HG03135 (cell line): ENCODE measurements around the gene CEACAM21.

Source experiments
- ATAC-seq: cut with Tn5 transposase; IDR thresholded peaks from one replicate; pipeline ENCODE4 v1.9.1; 2021; ENCODE audit warnings: mild to moderate bottlenecking, moderate library complexity; ENCODE audit not compliant: unreplicated experiment

CEACAM21 gene

DNA sequence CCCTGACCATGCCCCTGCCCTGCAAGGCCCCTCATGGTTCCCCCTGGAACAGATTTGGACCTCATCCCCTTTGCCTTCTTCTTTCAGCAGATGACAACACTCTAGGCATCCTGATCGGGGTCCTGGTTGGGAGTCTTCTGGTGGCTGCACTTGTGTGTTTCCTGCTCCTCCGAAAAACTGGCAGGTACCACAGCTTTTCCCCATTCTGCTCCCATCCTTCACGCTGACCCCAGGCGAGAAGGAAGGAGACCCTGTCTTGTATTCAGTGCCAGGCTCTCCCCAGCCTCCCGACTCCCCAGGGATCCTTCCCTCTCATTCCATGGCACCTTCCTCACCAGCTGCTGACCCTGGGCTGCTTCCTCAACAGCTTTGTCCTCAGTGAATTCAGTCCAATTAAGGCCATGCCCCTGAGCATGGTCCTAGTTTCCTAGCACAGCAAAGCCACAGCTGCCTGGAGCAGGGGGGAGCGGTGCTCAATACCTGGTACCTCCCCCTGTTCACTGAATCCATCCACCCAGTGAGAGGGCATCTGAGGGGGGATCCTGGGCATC lies 8.4 kb downstream of the CEACAM21 start:
- ATAC-seq, result no peak

DNA sequence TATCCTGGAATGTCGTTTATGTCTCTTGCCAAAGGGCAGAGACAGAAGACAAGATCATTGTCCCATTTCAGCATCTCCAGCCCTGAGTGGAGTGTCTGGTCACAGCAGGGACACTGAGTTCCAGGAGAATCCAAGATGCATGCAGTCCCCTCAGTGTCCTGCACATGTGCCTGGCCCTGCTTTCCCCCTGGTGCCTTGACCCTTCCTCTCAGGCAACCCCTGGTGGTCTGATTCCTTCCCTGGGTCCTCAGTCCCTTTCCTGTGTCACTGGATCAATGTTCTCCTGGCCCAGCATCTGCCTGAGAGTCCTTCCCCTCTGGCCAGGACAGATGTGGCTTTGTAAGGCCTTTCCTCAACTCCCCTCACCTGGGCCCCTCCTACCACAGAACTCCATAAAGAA lies 9.0 kb downstream of the CEACAM21 start:
- no peak for ATAC-seq

DNA sequence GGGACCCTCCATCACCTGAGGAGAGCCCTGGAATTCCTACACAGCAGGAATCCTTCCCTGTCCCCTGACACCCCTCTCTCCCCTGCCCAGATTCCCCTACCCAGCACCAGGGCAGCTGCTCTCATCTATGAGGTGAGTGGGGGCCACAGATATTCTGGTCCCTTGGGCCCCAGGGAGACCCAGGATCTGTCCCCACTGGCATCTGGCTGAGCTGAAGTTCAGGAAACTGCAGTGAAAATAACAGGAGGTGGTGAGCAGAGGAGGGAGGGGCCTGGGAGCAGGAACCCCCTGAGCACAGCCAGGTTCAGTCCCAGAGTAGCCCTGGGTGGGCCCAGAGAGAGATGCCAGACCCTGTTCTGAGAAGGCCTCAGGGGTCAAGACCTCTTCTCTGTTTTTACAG lies 10.1 kb downstream of the CEACAM21 start:
- ATAC-seq, result no peak

DNA sequence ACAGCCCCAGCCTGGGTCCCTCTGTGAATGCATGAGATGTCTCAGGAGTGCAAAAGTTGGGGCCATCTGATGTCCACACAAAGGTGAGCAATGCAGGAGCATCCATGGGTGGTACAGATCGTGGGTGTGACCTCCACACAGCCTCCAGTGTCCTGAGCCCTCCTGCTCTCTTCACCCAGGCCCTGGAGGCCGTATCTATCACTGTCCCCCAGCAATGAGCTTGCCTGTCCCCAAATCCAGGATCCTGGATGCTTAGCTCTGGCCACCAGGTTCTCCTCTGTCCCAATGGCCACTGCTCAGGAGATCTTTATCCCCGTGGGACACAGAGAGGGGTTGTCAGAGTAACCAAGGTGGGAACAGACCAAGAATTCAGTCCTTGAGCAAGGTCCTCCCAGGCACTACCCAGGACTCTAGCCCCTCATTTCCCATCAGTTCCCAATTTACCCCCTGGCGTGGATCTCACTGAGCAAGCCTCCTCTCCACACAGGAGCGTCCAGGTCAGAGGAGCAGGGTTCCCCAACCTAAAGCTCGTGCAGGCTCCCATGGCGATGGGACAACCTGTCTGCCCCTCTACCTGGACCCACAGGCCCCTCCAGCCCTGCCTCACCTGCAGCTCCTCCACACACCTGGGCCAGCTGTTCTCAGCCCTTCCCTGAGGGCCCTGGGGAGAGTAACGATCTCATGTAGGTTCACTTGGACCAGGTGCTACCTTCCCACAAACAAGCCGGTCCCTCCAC lies 11.3 kb downstream of the CEACAM21 start:
- no peak for ATAC-seq

DNA sequence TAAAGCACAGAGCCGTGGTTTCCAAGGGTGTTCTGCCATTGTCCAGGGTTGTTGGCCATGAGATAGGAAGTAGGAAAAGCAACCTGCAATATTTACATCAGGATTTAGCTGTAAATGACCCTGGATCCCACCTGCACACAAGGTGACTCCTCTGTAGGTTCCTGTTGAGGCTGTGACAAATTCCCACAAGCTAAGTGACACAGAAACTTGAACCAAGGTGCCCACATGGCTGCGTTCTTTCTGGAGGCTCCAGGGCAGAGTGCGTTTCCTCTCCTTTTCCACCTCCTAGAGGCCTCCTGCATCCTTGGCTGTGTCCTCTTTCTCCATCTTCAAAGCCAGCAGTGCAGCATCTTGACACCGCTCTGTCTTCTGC lies 11.9 kb downstream of the CEACAM21 start:
- no peak for ATAC-seq

DNA sequence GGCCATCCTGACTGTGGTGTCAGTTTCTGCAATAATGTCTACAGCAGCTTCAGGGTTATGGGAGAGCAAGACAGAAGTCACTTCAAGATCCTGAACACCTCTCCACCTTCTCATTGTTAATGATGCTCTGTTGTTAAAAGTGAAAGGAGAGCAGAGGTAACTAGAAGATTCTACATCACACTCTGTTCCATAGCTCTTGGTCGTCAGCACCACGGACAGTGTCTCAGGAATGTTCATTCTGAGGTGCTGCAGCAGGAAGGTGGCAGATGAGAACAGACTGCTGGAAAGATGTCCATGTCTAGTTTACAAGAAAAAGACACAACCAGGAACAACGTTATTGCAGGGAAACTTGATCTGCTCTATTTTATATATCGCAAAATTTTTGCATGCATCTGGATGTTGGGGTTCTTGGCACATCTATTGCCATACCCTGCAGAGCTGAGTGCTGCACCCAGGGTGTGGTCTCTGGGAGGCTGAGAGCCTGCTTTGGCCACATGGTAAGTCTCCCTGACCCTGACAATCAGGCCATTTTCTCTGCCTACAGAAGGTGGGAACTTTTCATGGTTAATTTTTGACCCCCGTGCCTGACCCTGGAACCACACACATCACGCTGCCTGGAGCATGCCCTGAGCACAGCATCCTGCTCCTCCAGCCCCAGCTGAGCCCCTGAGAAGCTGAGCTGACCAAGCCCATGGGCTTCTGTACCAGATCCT lies 12.7 kb downstream of the CEACAM21 start:
- ATAC-seq, result no peak

DNA sequence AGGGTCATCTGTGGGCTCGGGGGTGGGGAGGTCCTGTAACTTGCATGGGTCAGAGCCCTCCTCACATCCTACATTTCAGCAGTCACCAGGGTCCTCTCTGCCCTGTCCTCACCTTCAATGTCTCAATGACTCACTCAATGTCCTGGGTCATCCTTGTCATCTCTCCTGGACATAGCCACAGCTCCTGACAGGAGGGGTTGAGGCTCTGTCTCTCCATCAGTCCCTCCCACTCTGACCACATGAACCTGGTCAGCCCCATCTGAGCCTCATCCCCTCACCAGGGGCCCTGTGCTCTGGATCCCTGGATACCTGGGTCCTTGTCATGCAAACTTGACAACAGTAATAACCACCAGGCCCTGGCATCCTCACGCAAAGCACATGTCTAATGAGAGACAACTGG lies 13.4 kb downstream of the CEACAM21 start:
- no peak for ATAC-seq

DNA sequence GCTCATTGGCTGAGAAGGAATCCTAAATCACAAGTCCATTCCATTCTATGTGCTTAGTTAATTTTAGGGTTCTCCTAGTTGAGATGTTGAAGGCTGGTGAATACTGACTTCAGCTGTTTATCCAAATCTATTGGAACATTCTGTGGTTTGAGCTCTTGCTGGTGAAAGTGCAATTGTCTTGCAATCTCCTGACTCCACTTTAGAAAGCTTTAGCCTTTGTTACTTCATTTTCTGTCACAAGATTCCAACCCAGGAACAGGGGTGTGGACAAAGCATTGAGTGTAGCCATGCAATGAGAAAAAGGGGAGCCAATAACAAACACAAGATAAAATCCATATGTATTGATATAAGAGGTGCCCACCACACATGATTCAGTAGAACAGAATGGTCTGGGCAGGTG lies 15.0 kb downstream of the CEACAM21 start:
- no peak for ATAC-seq

DNA sequence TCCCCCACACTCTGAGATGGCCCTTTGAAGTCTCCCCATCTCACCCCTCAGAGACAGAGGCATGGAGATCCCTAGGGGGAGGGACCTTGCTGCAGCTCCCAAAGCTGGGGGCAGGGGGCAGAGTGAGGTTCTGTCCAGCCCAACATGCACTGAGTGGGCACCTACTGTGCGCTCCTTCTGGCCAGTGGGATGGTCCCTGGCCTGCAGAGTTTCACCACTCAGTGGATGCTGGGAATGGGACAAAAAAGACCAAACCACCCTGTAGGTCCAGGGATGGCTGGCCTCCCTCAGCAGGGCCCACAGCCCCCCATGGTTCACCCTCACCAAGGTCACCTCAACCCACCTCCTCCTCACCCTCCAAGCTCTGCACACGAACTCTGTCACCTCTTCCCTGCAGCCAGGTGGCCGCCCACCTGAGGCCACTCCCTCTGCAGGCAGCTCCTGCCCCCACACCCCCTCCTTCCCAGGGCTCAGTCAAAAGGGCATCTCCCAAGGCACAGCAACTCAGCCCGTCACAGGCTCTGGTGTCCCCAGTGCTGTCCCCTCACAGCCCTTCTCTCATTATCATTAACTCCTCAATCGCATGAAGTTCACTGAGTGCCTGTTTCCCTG lies 16.1 kb downstream of the CEACAM21 start:
- no peak for ATAC-seq

DNA sequence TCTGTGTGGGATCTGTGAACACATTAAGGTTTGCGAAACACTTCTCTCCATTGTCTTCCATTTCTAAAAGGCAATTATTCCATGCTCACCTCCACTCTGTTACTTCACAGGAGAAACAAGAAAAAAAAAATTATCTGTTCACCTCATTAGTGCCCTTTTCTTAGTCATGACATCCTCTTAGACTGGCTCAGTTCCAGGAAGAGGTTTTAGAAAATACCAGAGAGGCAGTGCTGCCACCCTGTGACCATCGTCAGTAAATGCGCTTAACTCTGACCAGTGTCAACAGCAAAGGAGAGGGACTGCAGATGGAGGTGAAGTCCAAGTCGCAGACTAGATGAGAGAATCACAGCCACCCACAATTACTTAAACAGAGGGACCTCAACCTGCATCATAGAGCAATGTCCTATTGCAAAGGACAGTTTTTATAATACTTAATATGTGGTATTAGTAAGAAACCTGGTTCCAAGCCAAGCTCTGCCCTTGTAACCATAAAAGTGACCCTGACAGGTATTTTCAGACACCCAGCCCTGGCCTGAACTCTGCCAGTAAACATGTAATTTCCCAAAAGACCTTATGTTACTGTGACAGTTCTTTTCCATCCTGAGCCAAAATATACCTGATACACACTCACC lies 19.4 kb downstream of the CEACAM21 start:
- ATAC-seq, result no peak

DNA sequence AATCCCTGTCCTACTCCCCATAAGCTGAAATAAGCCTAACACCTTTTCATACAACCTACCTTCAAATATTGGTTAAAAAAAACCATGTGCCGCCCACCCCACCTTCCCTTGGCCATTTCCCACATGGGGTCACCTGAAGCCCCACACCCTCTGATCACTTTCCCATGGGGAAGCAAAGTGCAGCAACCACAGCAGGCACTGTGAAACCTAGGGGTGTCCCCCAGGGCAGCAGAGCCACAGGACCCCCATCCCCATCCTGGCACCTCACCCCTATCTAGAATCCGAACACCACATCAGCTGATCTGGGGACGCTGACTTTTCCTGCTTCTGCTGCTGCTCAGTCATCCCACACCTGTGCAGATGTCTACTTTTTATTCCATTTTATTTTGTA lies 19.9 kb downstream of the CEACAM21 start:
- ATAC-seq, result no peak

DNA sequence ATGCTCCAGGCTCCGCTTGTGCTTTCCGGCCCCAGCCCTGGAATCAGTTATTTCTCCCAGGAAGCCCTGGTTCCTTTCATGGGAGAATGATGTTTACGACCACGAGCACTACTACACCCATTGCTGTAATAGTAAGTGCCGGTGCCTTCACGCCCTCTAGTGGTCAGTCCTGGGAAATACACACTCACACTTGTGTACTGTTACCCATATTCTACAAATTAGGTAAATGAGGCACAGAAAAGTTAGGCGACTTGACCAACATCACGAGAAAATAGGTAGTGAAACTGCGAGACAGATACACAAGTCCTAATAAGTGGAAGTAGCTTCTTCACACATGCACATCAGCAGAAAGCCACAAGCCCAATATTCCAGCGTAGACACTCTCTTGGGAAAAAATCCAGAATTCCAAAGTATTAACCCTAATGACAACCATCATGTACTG lies 21.7 kb downstream of the CEACAM21 start:
- ATAC-seq, result no peak

DNA sequence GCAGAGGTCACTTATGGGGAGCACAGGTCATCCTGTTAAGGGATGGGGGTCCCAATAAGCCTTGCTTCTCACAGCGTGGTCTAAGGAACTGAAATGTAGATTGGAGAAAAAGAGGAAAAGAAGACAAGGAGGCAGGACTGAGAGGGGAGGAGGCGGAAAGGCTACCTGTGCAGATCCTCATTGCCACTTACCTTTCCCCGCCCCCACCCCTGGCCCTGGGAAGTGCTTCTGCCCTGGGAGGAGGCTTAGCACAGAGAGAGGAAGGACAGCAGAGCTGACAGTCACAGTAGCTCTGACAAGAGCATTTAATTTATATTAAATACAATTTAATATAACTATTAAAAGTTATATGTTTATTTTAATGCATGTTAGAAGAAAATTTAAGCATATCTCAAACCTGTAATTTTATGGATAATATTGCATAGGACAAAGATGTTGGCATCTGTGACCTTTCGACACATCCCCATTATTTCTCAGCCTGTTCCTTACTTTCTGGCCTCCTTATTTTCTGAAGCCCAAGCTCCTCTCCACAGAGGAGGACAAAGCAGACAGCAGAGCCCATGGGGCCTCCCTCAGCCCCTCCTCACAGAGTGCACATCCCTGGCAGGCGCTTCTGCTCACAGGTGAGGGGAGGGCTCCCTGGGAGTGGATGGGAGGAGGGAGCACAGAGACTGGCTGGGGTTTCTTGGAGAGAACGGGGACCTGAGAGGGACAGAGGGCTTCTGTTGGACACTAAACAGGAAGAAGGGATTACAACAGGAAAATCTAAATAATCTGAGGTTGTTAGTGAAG lies 23.4 kb downstream of the CEACAM21 start:
- no peak for ATAC-seq

DNA sequence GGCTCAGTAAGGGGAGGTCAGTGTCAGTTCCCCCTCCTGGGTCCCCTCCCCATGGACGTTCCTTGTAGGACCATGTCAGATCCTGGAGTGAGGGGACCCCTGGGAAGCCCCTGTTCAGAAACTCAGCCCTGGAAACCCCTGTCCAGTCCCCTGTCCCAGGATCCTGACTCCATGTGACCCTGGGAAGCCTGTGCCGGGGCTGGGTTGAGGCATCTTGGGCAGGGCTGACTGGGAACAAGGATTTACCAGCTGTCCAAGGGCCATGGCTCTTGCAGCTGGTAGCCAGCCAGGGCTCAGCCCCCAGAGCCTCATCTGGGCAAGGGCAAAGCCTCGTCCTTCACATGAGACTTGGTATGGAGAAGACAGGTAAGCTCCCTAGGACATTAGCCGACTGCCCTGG lies 25.8 kb downstream of the CEACAM21 start:
- ATAC-seq, result no peak

DNA sequence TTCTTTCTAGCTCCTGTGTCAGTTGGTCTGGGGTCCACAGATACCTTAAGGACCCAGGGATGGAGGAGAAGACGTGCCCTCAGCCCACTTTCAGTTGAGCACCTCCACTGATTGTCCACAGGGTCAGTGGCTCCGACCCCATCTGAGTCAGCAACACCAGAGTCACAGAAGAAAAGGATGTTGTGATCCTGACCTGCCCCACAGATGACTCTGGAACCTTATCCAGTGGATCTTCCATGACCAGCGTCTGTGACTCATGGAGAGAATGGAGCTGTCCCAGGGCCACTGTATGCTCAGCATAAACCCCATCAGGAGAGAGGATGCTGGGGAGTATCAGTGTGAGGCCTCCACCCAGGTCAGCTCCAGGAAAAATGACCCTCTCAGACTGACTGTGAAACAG lies 28.9 kb downstream of the CEACAM21 start:
- no peak for ATAC-seq

DNA sequence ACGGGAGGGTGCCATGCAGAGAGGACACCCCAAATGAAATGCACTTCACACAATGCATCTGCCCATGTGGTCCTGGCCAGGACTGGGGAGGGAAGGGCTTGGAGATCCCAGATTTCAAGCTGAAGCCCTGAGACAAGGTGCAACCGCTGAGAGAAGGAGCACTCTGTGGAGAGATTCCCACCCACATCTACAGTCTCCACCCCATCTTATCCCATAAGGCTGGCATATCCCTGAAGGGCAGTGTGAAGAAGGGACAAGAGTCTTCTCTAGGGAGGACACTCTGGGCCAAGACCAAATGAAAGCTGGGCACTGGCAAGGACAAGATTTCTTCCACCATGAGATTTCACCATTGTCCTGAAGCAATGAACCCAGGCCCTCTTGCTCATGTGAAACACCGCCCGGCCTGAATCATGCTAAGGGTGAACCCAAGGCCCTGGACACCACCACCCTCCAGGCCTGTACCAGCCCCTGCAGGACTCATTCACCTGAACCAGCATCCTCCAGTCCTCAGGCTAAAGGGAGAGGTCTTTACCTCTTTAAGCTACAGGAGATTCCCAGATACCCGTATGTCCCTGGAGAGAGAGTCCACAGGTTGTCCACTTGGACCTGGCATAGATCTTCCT lies 30.4 kb downstream of the CEACAM21 start:
- no peak for ATAC-seq

DNA sequence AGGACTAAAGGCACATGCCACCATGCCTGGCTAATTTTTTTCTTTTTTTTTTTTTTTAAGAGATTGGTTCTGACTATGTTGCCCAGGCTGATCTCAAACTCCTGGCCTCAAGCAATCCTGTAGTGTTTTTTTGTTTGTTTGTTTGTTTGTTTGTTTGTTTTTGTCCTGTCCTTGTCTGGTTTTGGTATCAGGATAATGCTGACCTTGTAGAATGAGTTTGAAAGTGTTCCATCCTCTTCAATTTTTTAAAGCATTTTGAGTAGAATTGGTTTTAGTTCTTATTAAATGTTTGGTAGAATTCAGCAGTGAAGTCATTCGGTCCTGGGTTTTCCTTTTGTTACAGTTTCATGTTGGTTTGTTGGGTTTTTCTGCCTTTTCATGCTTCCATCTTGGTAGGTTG lies 31.7 kb downstream of the CEACAM21 start:
- ATAC-seq, result no peak

DNA sequence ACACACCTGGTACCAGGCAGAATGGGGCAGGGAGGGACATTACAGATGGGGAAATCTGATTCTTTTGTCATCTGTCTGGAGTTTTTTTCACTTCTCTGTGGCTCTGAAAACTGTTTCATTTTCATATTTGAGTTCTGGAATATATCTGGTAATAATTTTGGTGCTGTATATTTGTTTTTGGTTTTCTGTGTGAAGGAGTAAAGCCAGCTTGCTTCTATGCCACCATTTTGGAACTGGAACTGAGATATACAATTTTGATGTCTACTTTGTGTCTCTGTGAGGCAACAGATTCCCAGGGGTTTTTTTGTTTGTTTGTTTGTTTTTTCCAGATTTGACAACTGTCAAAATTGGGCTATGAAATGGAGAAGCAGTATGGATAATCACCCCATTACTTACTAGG lies 34.8 kb downstream of the CEACAM21 start:
- ATAC-seq, result no peak

DNA sequence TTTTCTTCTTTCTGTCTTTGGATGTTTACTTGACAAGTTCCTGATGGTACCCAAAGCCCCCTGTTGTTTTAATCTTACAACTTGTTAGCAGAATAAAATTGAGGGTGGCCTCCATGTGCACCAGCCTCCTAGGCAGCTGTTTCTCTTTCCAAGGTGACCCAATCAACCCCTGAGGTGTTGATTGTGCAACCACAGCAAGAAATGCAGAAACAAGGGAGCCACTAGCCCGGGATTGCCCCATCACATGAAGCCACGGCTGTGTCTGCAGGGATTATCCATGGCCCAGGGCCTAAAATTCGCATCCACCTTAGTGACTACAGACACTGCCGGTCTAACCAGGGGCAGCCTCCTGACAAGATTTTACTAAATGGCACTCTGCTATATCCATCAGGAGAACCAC lies 36.5 kb downstream of the CEACAM21 start:
- ATAC-seq, result no peak

DNA sequence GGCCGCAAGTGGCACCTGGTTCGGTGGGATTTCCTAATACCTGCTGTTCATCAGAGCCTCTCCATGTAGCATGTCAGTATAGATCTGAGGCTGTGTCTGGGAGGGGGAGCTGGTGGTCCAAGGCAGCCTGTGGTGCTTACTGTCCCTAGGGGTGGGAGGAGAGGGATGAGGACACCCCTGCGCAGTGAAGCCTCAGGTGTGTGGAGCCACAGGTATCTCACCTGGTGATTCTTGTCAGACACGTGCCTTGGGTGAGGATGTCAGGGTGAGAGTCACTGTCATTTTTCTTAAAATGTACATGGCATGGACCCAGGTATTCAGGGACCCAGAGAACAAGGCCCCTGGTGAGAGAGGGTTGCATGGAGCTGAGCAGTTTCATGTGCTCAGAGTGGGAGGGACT lies 39.2 kb downstream of the CEACAM21 start:
- ATAC-seq, result no peak
